Tibial nerve (tissue), 4 donors: ENCODE measurements around the gene CD82. TPM values are rescaled to one million over a fixed set of nuclear protein-coding genes. Genes with fewer than 3 reads are reported as not detected.
A peak's percentile ranks its signal among the peaks of the same experiment; 100 is the strongest.

Experiments
- DNase-seq, 2 donors: peaks; one replicate each; pipeline ENCODE4 v3.0.0-alpha.2; 2019; ENCODE audit warnings: low spot score in 2 of 2
- H3K27ac ChIP-seq, 4 donors: fragments of 200-600 bp; sonication (generic) in 3 of 4; one replicate each; pipeline ENCODE4 v1.5.1; 2017 to 2019; ENCODE audit warnings: mild to moderate bottlenecking in 1 of 4
- H3K27me3 ChIP-seq, 2 donors: fragments of 200-600 bp; sonication (generic) in 1 of 2; one replicate each; pipeline versions ENCODE4 v1.5.1 to v1.6.0; 2017 to 2019
- H3K36me3 ChIP-seq, 3 donors: fragments of 200-600 bp; sonication (generic); one replicate each; pipeline ENCODE4 v1.5.1; 2018 to 2019
- H3K4me1 ChIP-seq, 4 donors: fragments of 200-600 bp; sonication (generic) in 3 of 4; one replicate each; pipeline ENCODE4 v1.5.1; 2017 to 2019
- H3K4me3 ChIP-seq, 4 donors: fragments of 200-600 bp; sonication (generic) in 3 of 4; one replicate each; pipeline ENCODE4 v1.5.1; 2017 to 2019; ENCODE audit warnings: mild to moderate bottlenecking in 1 of 4, moderate library complexity in 1 of 4
- H3K9me3 ChIP-seq, 4 donors: fragments of 200-600 bp; sonication (generic) in 3 of 4; one replicate each; pipeline ENCODE4 v1.5.1; 2017 to 2019
- EP300 ChIP-seq, 2 donors: sonication (generic); formaldehyde crosslinking; IDR thresholded peaks; one replicate each; pipeline ENCODE4 v1.6.1; 2017; ENCODE audit warnings: antibody characterized with exemption in 2 of 2, mild to moderate bottlenecking in 1 of 2
- POLR2A ChIP-seq, 2 donors: fragments of 450-650 bp; IDR thresholded peaks; one replicate each; pipeline ENCODE4 v1.6.1; 2017; ENCODE audit warnings: antibody characterized with exemption in 2 of 2, mild to moderate bottlenecking in 2 of 2, moderate library complexity in 2 of 2
- WGBS, 2 donors: methylation state at CpG; one replicate each; pipeline ENCODE4 v1.1.5; 2018; 5-methylcytosine and 5-hydroxymethylcytosine counted together
- total RNA-seq, 4 donors: library from RNA; depleted of rRNA; stranded (reverse); fragments of >200 nt; gene quantifications; one replicate each; pipeline ENCODE4 v1.1.0, GENCODE V29; 2016
- TF ChIP-seq, protein P1 (sequence below), 5 experiments: fragments of 200-600 bp in 3 of 5; fragments of 450-650 bp in 2 of 5; sonication (generic) in 3 of 5; IDR thresholded peaks; one replicate each; pipeline ENCODE4 v1.5.1; 2016 to 2019; ENCODE audit warnings: antibody characterized with exemption in 5 of 5, mild to moderate bottlenecking in 3 of 5, moderate library complexity in 2 of 5

Gene CD82
- total RNA-seq, 4 donors from 2014 or later, result 27.9 to 49.4 (median 43.4) TPM

DNA sequence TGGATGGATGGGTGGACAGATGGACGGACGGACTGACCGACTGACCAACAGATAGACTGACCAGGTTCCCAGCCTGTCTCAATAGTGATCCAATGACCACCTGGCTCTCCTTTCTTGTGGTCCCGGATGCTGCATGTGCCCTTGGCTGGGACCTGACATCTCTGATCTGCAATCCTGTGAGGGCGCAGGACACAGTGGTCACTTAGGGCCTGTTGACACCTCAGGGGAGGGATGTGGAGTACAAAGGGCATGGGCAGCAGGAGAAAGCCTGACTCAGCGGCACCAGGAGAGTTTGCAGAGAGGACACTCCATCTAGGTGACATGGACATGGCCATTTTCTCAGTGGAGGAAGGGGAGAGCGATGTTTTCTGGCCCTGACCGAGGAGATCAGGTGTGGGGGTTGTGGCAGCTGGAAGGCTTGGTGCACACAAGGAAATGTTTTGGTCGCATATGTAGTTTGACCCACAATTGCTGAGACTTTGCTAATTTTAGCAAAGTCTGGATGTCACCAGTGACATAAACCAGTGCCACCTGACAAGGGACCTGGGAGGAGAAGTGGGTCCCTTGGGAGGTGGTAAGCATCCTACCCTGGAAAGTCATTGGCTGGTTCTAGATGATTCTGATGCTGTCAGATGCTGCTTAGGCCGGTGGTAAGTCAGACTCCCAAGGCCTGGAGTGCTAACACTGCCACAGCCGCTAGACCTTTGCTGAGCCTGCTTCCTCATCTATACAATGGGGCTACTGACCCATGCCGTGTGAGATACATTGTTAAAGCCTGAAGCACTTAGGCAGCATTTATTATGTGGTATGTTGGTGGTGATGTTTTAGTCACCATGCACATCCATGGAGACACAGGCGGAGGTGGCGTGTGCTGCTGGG is 50.7 kb downstream of the CD82 start:
- no peaks in the 10 kb centered on the region for H3K27me3 ChIP-seq
- no peak overlapping the region for H3K27ac ChIP-seq
- TF ChIP-seq POLR2A (IDR thresholded peaks at IDR 0.05) (no peak), EP300 (IDR thresholded peaks at IDR 0.05) (no peak)
- TF ChIP-seq, protein P1, sequence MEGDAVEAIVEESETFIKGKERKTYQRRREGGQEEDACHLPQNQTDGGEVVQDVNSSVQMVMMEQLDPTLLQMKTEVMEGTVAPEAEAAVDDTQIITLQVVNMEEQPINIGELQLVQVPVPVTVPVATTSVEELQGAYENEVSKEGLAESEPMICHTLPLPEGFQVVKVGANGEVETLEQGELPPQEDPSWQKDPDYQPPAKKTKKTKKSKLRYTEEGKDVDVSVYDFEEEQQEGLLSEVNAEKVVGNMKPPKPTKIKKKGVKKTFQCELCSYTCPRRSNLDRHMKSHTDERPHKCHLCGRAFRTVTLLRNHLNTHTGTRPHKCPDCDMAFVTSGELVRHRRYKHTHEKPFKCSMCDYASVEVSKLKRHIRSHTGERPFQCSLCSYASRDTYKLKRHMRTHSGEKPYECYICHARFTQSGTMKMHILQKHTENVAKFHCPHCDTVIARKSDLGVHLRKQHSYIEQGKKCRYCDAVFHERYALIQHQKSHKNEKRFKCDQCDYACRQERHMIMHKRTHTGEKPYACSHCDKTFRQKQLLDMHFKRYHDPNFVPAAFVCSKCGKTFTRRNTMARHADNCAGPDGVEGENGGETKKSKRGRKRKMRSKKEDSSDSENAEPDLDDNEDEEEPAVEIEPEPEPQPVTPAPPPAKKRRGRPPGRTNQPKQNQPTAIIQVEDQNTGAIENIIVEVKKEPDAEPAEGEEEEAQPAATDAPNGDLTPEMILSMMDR (IDR thresholded peaks at IDR 0.05), result no peak
- H3K9me3 ChIP-seq, result no peaks in the 10 kb centered on the region
- H3K4me1 ChIP-seq, result peaks cover 0 to 7% (median 6%) of the 10 kb centered on the region in 4 donors
- no peak for DNase-seq
- H3K36me3 ChIP-seq, result peaks cover 0 to 33% (median 6%) of the 10 kb centered on the region in 3 donors
- H3K4me3 ChIP-seq, result no peak overlapping the region
- 84 to 86% methylated on average over 14 of the region's 14 CpGs for WGBS, 2 donors

DNA sequence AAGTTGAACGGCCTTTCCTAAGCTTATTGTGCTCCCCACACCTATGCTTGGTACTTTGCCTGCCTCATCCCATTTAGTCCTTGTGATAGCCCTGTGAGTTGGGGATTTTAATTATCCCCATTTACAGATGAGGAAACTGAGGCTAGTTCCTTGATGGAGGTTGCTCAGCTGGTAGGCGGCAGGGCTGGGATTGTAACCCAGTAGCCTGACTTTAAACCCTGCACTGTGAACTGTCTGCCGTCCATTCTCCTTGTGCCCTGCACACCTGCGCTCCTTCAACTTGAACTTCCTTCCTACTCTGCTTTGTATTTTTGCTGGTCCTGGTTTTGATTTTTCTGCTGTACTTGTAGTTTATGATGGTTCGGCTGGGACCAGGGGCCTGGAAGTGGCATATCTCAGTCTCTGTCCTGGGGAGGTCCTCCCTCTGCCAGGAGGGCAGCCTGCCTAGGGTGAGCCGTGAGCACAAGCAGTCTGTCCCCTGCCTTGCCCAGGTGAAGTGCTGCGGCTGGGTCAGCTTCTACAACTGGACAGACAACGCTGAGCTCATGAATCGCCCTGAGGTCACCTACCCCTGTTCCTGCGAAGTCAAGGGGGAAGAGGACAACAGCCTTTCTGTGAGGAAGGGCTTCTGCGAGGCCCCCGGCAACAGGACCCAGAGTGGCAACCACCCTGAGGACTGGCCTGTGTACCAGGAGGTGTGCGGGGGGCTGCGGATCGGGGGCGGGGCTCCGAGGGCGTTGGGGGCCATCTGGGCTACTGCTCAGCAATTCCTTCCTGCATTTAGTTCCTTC is 52.4 kb downstream of the CD82 start:
- peaks cover 0 to 11% (median 8%) of the 10 kb centered on the region in 4 donors for H3K4me1 ChIP-seq
- TF ChIP-seq, protein P1 (IDR thresholded peaks at IDR 0.05), result no peak
- TF ChIP-seq POLR2A (IDR thresholded peaks at IDR 0.05) (no peak), EP300 (IDR thresholded peaks at IDR 0.05) (no peak)
- H3K27me3 ChIP-seq, result no peaks in the 10 kb centered on the region
- no peak overlapping the region for H3K4me3 ChIP-seq
- H3K36me3 ChIP-seq, result peaks cover 0 to 33% (median 6%) of the 10 kb centered on the region in 3 donors
- H3K27ac ChIP-seq, result no peak overlapping the region
- WGBS, 2 donors, result 80 to 81% methylated on average over 18 of the region's 18 CpGs
- peak in 1 of 2 donors; percentile 2 for DNase-seq
- no peaks in the 10 kb centered on the region for H3K9me3 ChIP-seq

DNA sequence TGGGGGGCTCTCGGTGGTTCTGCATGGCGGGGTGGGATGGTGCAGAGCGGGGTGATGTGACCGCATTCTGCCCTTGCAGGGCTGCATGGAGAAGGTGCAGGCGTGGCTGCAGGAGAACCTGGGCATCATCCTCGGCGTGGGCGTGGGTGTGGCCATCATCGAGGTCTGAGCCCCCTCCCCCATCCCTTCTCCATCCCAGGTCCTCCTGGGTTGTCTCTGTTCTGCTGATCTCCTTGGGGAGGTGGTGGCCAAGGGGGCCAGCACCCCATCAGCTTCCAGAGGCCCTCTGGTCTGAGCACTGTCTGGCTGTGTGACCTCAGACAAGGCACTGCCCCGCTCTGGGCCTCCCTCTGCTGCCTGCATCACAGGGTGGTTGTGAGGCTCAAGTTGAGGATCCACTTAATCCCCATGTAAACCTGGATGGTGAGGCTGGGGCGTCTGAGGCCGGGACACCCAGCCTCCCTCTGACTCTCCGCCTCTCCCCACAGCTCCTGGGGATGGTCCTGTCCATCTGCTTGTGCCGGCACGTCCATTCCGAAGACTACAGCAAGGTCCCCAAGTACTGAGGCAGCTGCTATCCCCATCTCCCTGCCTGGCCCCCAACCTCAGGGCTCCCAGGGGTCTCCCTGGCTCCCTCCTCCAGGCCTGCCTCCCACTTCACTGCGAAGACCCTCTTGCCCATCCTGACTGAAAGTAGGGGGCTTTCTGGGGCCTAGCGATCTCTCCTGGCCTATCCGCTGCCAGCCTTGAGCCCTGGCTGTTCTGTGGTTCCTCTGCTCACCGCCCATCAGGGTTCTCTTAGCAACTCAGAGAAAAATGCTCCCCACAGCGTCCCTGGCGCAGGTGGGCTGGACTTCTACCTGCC is 53.3 kb downstream of the CD82 start:
- TF ChIP-seq EP300 (IDR thresholded peaks at IDR 0.05), result no peak
- no peaks in the 10 kb centered on the region for H3K9me3 ChIP-seq
- H3K4me3 ChIP-seq, result no peak overlapping the region
- 89 to 95% methylated on average over 21 to 22 of the region's 22 CpGs for WGBS, 2 donors
- no peak for DNase-seq
- no peak overlapping the region for H3K27ac ChIP-seq
- H3K4me1 ChIP-seq, result peaks cover 0 to 11% (median 7%) of the 10 kb centered on the region in 4 donors
- peaks cover 0 to 33% (median 6%) of the 10 kb centered on the region in 3 donors for H3K36me3 ChIP-seq
- no peaks in the 10 kb centered on the region for H3K27me3 ChIP-seq

DNA sequence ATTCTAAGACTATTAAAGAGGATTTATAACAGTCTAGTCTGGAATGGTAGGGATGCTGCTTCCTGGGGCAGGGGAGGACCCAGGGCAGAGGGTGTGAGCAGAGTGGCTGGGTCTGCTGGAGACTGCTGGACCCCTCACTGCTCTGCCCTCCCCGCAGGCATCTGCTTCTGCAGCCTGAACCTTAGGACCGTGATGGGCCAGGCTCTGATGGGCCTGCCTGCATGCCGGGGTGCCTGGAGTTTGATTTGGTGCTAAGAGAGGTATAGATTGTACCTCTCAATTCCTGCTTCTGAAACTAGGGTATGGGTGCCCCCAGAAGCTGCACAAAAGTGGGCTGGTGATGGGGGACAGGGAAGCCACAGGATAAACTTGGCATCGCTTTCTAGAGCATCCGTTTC is 54.9 kb downstream of the CD82 start:
- no peaks in the 10 kb centered on the region for H3K9me3 ChIP-seq
- DNase-seq, result no peak

More for the DNA sequence above, 54.9 kb downstream of the CD82 start:
- TF ChIP-seq, protein P1 (IDR thresholded peaks at IDR 0.05), result no peak
- TF ChIP-seq EP300 (IDR thresholded peaks at IDR 0.05), result no peak
- Histone ChIP-seq H3K27me3 (no peaks in the 10 kb centered on the region), H3K4me1 (peaks cover 0 to 13% (median 9%) of the 10 kb centered on the region in 4 donors), H3K27ac (no peak overlapping the region), H3K36me3 (peaks cover 0 to 27% (median 6%) of the 10 kb centered on the region in 3 donors), H3K4me3 (no peak overlapping the region)
- WGBS, 2 donors, result 87 to 89% methylated on average over 5 of the region's 5 CpGs
